Kidney (tissue), 11 donors: ENCODE measurements around the gene ELOA2. TPM values are rescaled to one million over a fixed set of nuclear protein-coding genes. Genes with fewer than 3 reads are reported as not detected.
"Not testable (repeated sequence)": the region's sequence is repeated elsewhere in the genome, so short reads cannot be mapped to it uniquely, and the experiment has no call there.

Experiments used
- DNase-seq, 5 donors: peaks; one replicate each; pipeline ENCODE4 v3.0.0-alpha.2; 2013 to 2020
- FAIRE-seq: peaks from 2 replicates; lab custom pipeline; 2012; peaks lifted over from hg19 to GRCh38; lab: Jason Lieb, UNC
- H3K27ac ChIP-seq, 2 donors: one replicate each; pipeline ENCODE4 v1.7.0; 2013; ENCODE audit warnings: low read depth in 2 of 2, low read length in 2 of 2, inconsistent platforms in 1 of 2
- H3K27me3 ChIP-seq: one replicate; pipeline ENCODE4 v1.7.1; 2013; ENCODE audit warnings: low read length, inconsistent platforms; ENCODE audit not compliant: control insufficient read depth, insufficient read depth
- H3K36me3 ChIP-seq, 3 donors: one replicate each; pipeline versions ENCODE4 v1.7.0 to v1.7.1; 2013; ENCODE audit warnings: low read length in 3 of 3, control low read depth in 1 of 3, inconsistent platforms in 1 of 3; ENCODE audit not compliant: insufficient read depth in 3 of 3, control insufficient read depth in 2 of 3
- H3K4me1 ChIP-seq, 3 donors: one replicate each; pipeline versions ENCODE4 v1.7.0 to v1.7.1; 2013; ENCODE audit warnings: low read length in 3 of 3, inconsistent platforms in 1 of 3, low read depth in 1 of 3; ENCODE audit not compliant: control insufficient read depth in 2 of 3, insufficient read depth in 2 of 3
- H3K4me3 ChIP-seq, 3 donors: one replicate each; pipeline versions ENCODE4 v1.7.0 to v1.8.1; 2013; ENCODE audit warnings: low read length in 3 of 3, control low read depth in 1 of 3, inconsistent platforms in 1 of 3
- H3K9ac ChIP-seq, 3 donors: one replicate each; pipeline versions ENCODE4 v1.7.0 to v1.7.1; 2013; ENCODE audit warnings: low read length in 3 of 3, control low read depth in 1 of 3, inconsistent platforms in 1 of 3
- H3K9me3 ChIP-seq, 3 donors: one replicate each; pipeline versions ENCODE4 v1.7.0 to v1.7.1; 2013; ENCODE audit warnings: low read length in 3 of 3, control low read depth in 1 of 3, inconsistent platforms in 1 of 3; ENCODE audit not compliant: control insufficient read depth in 2 of 3, insufficient read depth in 1 of 3
- intact Hi-C: fragments of 100-400 bp; cut with DNase I; formaldehyde crosslinking; loops from one replicate; pipeline ENCODE4 v1.11.1; 2022
- polyA plus RNA-seq: library from polyadenylated mRNA; stranded (reverse); fragments of 350-450 nt; fragmentation: Illumina TruSeq; extraction: RNeasy Lipid Tissue Mini Kit (QIAGEN cat#74804); gene quantifications from one replicate; pipeline ENCODE4 v1.2.3, GENCODE V29; 2014; ENCODE audit warnings: low read depth, low replicate concordance; ENCODE audit not compliant: insufficient read depth
- total RNA-seq: library from RNA; stranded (reverse); fragmentation: NEBNext Ultra II Directional; extraction: Animal tissue kit (Norgen Biotek cat#: 25700); gene quantifications from one replicate; pipeline ENCODE4 v1.2.1, GENCODE V29; 2021
- donor health status: control.
- donor health status: control.
- donor health status: DM: yes; HTN: yes; CAD: no.
- donor health status: Normal renal cell carcinoma (clear cell type).

ELOA2 gene
- total and polyA plus RNA-seq, 2 donors from 2014 or later, result not detected

DNA sequence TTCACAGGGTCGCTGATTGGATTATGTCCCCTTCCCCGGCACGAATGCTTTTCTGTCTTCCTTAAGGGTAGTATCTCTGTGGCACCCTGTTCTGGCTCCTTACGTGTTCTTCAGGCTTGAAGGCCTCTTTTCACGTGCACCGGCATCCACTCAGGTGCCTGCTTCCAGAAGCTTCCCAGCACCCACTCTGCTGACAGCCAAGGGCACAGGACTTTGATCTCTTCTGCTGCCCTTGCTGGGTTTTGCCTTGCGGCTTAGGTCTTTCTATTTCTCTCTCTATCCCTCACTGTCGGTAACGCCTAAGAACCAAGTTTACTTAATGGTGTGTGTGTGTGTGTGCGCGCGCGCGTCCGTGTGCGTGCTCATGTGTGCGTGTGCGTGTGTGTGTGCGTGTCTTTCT lies 14.7 kb downstream of the ELOA2 start:
- H3K36me3 ChIP-seq, H3K9ac ChIP-seq, H3K27me3 ChIP-seq, intact Hi-C loops, H3K27ac ChIP-seq, H3K4me3 ChIP-seq, DNase-seq, FAIRE-seq, H3K4me1 ChIP-seq, H3K9me3 ChIP-seq: not testable (repeated sequence)

DNA sequence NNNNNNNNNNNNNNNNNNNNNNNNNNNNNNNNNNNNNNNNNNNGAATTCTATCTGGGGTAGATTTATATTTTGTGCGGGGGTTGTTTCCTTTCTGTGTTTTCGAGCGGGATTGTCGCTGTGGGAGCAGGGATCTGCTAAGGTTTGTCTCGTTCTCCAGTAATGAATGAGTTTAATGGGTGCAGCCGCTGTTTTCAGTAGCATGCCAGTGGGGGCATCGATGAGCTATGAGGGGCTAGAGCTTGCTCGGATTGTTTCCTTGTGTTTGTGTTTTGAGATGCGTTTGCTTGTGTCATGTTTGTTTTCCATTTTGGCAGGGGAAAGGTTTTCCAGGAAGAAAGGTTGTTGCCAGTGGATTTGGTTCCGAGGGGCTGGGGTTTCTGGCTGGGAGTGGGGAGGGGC lies 15.6 kb downstream of the ELOA2 start:
- FAIRE-seq, H3K27ac ChIP-seq, H3K4me1 ChIP-seq, H3K36me3 ChIP-seq, DNase-seq, H3K27me3 ChIP-seq, intact Hi-C loops, H3K4me3 ChIP-seq, H3K9me3 ChIP-seq, H3K9ac ChIP-seq: not testable (repeated sequence)

Other genes starting within 250 kb of the ELOA2 start
- 41.2 TPM for gene PIAS2, start 118.1 kb downstream of the ELOA2 start, total RNA-seq
- gene PIAS2, start 118.1 kb downstream of the ELOA2 start, polyA plus RNA-seq, result 9.9 TPM
- gene KATNAL2, start 118.0 kb downstream of the ELOA2 start, total RNA-seq, result 6.9 TPM
- gene KATNAL2, start 118.0 kb downstream of the ELOA2 start, polyA plus RNA-seq, result 13.4 TPM
- gene HDHD2, start 114.9 kb upstream of the ELOA2 start, total RNA-seq, result 41.0 TPM
- 46.2 TPM for gene HDHD2, start 114.9 kb upstream of the ELOA2 start, polyA plus RNA-seq
- 14.4 TPM for gene IER3IP1, start 140.7 kb upstream of the ELOA2 start, total RNA-seq
- 31.9 TPM for gene IER3IP1, start 140.7 kb upstream of the ELOA2 start, polyA plus RNA-seq
- not detected for gene SKOR2, start 216.0 kb upstream of the ELOA2 start, total RNA-seq
- not detected for gene SKOR2, start 216.0 kb upstream of the ELOA2 start, polyA plus RNA-seq